Peyer's patch (tissue), 4 donors: Measurements from ENCODE around the gene YPEL1.

Experiments used
- POLR2A ChIP-seq, 2 donors: fragments of 450-650 bp; IDR thresholded peaks; one replicate each; pipeline ENCODE4 v1.5.1; 2017; ENCODE audit warnings: antibody characterized with exemption in 2 of 2, mild to moderate bottlenecking in 2 of 2, moderate library complexity in 2 of 2
- TF ChIP-seq, protein P1 (sequence below), 6 experiments: fragments of 450-650 bp in 4 of 6; fragments of 200-600 bp in 2 of 6; sonication (generic) in 1 of 6; IDR thresholded peaks; one replicate each; pipeline ENCODE4 v1.5.1; 2017 to 2019; ENCODE audit warnings: antibody characterized with exemption in 6 of 6, mild to moderate bottlenecking in 3 of 6, moderate library complexity in 1 of 6

- TF ChIP-seq, protein P1, sequence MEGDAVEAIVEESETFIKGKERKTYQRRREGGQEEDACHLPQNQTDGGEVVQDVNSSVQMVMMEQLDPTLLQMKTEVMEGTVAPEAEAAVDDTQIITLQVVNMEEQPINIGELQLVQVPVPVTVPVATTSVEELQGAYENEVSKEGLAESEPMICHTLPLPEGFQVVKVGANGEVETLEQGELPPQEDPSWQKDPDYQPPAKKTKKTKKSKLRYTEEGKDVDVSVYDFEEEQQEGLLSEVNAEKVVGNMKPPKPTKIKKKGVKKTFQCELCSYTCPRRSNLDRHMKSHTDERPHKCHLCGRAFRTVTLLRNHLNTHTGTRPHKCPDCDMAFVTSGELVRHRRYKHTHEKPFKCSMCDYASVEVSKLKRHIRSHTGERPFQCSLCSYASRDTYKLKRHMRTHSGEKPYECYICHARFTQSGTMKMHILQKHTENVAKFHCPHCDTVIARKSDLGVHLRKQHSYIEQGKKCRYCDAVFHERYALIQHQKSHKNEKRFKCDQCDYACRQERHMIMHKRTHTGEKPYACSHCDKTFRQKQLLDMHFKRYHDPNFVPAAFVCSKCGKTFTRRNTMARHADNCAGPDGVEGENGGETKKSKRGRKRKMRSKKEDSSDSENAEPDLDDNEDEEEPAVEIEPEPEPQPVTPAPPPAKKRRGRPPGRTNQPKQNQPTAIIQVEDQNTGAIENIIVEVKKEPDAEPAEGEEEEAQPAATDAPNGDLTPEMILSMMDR (IDR thresholded peaks at IDR 0.05) = no peak
- TF ChIP-seq POLR2A (IDR thresholded peaks at IDR 0.05) = no peak
Observed at GRCh38 chr22:21703684-21704316, 31.8 kb downstream of the YPEL1 start.
